Measurements from ENCODE around the gene PTTG1IP.

Gene PTTG1IP

DNA sequence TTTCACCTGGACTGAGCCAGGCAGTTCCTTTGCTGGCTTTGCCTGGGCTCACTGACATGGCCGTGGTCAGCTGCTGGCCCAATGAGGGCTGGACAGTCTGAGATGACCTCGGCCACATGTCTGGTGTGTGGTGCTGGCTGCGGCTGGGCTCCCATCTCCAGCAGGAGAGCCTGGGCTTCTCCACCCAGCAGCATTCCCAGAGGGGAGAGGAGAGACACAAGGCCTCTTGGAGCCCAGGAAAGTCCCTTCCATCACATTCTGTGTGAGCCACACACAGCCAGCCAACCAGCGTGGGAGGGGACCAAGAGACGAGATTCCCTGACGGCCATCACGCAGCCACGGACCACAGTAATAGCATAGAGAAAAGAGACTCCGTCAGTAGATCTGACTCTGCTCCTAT lies 34.5 kb downstream of the PTTG1IP start:
- TF ChIP-seq, protein P1, sequence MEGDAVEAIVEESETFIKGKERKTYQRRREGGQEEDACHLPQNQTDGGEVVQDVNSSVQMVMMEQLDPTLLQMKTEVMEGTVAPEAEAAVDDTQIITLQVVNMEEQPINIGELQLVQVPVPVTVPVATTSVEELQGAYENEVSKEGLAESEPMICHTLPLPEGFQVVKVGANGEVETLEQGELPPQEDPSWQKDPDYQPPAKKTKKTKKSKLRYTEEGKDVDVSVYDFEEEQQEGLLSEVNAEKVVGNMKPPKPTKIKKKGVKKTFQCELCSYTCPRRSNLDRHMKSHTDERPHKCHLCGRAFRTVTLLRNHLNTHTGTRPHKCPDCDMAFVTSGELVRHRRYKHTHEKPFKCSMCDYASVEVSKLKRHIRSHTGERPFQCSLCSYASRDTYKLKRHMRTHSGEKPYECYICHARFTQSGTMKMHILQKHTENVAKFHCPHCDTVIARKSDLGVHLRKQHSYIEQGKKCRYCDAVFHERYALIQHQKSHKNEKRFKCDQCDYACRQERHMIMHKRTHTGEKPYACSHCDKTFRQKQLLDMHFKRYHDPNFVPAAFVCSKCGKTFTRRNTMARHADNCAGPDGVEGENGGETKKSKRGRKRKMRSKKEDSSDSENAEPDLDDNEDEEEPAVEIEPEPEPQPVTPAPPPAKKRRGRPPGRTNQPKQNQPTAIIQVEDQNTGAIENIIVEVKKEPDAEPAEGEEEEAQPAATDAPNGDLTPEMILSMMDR (IDR thresholded peaks at IDR 0.05; ENCODE audit: low read length, missing control alignments): no peak
- DNase-seq (ENCODE audit: low read depth): no peak
- H3K4me3 ChIP-seq (replicated peaks; ENCODE audit: low read depth, low read length): no peak overlapping the region

DNA sequence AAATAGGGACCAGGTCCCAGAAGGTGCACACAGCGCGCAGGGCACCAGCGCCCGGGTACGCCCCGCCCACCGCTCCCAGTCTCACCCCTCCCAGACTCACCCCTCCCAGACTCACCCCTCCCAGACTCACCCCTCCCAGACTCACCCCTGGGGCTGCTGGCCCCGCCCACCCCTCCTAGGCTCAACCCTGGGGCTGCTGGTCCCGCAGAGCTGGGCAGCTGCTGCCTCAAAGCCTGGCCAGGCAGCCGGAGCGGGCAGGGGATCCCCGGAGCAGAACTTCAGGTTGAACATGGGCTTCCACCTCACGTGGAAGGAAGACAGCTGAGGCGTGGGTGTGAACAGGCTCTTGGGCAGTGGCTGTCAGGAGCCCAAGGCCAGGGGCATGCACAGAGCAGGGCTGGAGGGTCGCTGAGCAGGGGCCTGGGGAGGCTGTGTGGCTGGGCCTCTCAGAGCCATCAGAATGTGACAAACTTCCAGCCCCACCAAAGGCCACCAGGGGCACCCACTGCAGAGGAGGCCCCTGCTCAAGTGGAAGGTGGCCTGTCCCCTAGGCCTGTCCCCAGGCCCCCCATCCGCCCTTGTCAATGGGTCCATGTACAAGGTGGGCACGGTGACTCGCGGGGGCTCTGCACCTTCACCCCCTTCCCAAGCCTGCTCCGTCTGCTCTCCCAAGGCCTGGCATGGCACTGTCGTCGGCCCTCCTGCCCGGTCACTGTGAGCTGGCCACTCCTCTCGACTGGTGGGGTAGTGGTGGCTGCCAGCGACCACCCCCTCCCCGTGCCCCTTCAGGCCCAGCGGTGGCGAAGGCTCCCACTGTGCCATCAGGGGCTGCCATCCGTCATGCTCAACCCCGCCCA lies 35.2 kb downstream of the PTTG1IP start:
- H3K4me3 ChIP-seq (replicated peaks; ENCODE audit: low read depth, low read length): no peak overlapping the region
- TF ChIP-seq, protein P1 (IDR thresholded peaks at IDR 0.05; ENCODE audit: low read length, missing control alignments): no peak
- no peak for DNase-seq (ENCODE audit: low read depth)

DNA sequence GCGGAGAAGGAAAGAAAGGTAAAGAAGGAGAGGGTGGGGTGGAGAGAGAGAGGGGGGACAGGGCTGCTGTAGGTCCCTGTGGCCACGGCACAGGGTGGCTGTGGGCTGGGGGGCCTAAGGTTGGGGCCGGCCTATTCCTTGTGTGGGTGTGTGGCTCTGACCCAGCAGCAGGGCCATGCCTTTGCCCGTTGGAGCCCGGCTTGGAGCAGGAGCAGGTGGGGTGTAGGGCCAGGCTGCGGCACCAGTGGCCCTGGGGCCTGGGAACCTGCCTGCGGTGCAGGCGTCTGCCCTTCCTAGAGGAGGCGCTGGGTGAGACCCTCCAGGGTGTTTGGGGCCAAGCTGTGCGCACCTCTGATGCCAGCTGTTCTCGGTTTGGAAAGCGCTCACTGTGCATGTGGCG lies 36.0 kb downstream of the PTTG1IP start:
- H3K4me3 ChIP-seq (replicated peaks; ENCODE audit: low read depth, low read length): no peak overlapping the region
- TF ChIP-seq, protein P1 (IDR thresholded peaks at IDR 0.05; ENCODE audit: low read length, missing control alignments): no peak
- DNase-seq (ENCODE audit: low read depth): no peak

DNA sequence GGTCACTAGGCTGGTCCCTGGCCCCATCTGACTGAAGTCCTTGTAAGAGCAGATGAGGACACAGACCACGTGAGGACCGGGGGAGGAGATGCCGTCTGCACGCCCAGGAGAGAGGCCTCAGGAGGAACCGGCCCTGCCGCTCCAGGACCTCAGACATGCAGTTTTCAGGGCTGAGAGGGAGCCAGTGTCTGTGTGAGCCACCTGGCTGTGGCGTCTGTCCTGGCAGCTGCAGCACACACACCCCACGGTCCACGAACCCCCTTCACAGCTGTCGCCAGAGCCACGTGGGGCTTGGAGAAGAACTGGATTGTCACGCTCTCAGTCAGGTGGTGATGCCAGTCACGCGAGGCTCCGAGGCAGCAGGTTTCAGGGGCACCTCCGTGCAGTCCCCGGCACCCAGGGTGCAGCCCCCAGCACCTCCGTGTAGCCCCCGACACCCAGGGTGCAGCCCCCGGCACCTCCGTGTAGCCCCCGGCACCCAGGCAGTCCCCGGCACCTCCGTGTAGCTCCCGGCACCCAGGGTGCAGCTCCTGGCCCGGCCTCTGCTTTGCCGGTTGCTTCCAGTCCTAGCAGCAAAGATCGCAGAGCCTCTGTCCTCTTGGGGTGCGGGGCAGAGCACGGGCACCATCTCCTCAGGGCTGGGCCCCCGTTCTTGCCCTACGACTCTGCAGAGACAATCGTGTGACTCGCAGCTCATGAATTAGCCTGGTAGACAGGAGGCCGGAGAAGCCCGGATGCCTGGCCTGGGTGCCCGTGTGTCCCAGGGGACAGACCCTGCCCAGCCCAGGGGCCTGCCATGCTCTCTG lies 36.6 kb downstream of the PTTG1IP start:
- no peak overlapping the region for H3K4me3 ChIP-seq (replicated peaks; ENCODE audit: low read depth, low read length)
- DNase-seq (ENCODE audit: low read depth): peak; percentile 50
- TF ChIP-seq, protein P1 (IDR thresholded peaks at IDR 0.05; ENCODE audit: low read length, missing control alignments): no peak

DNA sequence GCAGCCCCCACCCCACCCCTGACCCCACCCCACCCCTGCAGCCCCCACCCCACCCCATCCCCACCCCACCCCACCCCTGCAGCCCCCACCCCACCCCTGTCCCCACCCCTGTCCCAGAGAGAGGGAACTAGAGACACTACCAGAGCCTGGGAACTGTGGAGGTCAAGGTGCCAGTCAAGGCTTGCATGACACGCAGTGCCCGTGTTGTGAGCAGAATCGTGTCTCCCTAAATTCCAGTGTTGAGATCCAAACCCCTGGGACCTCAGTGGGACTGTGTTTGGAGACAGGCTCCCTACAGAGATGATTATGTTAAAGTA lies 37.2 kb downstream of the PTTG1IP start:
- no peak overlapping the region for H3K4me3 ChIP-seq (replicated peaks; ENCODE audit: low read depth, low read length)
- no peak for DNase-seq (ENCODE audit: low read depth)
- TF ChIP-seq, protein P1 (IDR thresholded peaks at IDR 0.05; ENCODE audit: low read length, missing control alignments): no peak

DNA sequence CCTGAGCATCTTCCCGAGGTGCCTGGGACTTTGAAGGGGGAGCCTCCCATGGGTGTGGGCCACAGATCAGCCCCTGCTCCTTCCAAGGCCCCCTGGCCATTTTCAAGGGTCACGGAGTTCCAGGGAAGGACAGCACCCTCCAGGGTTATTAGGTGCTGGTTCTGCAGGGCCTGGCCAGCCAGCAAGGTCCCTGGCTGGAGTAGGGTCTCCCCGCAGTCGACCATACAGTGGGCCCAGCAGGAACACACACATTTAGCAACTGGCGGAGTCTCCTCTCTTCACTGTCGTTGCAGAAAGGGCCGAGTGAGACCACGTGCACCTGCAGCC lies 37.9 kb downstream of the PTTG1IP start:
- TF ChIP-seq, protein P1 (IDR thresholded peaks at IDR 0.05; ENCODE audit: low read length, missing control alignments): no peak
- no peak overlapping the region for H3K4me3 ChIP-seq (replicated peaks; ENCODE audit: low read depth, low read length)
- no peak for DNase-seq (ENCODE audit: low read depth)
